Common myeloid progenitor, CD34-positive (primary cell): Measurements from ENCODE around the gene EDC3.

ENCODE experiments used
- CTCF ChIA-PET: fragments of 350-600 bp; sonication (Branson Sonifier 250); formaldehyde crosslinking; loops from one replicate; lab custom pipeline; 2021; ENCODE audit warnings: antibody characterized with exemption; lab: Charles Lee
- POLR2A ChIA-PET: fragments of 350-600 bp; sonication (Branson Sonifier 250); formaldehyde crosslinking; loops from one replicate; lab custom pipeline; 2021; ENCODE audit warnings: antibody characterized with exemption; lab: Charles Lee
- DNase-seq, 3 donors: peaks; one replicate each; pipeline versions ENCODE4 v3.0.0 to v3.0.0-alpha.2; 2013
- H3K27ac ChIP-seq, 2 experiments: 1 replicate in 1 of 2; 2 replicates in 1 of 2; pipeline ENCODE4 v1.7.0; 2013; ENCODE audit warnings: inconsistent platforms in 2 of 2, low read length in 2 of 2, mild to moderate bottlenecking in 2 of 2, low read depth in 1 of 2, moderate library complexity in 1 of 2; ENCODE audit not compliant: severe bottlenecking in 2 of 2, insufficient read depth in 1 of 2, poor library complexity in 1 of 2
- H3K27me3 ChIP-seq, 5 experiments: replicated peaks in 2 of 5; 1 replicate in 3 of 5; 2 replicates in 2 of 5; pipeline versions ENCODE4 v1.6.1 to v1.7.0; 2013; ENCODE audit warnings: low read length in 4 of 5, mild to moderate bottlenecking in 2 of 5, moderate library complexity in 2 of 5, inconsistent platforms in 1 of 5; ENCODE audit not compliant: insufficient read depth in 5 of 5, control insufficient read depth in 4 of 5
- H3K36me3 ChIP-seq, 4 experiments: 1 replicate in 2 of 4; 2 replicates in 2 of 4; pipeline versions ENCODE4 v1.6.1 to v1.7.0; 2013; ENCODE audit warnings: low read length in 3 of 4, control low read depth in 1 of 4, mild to moderate bottlenecking in 1 of 4; ENCODE audit not compliant: control insufficient read depth in 4 of 4, insufficient read depth in 4 of 4
- H3K4me1 ChIP-seq, 4 experiments: 1 replicate in 3 of 4; 2 replicates in 1 of 4; pipeline versions ENCODE4 v1.6.1 to v1.7.1; 2013; ENCODE audit warnings: low read length in 3 of 4, mild to moderate bottlenecking in 3 of 4, control low read depth in 1 of 4, inconsistent platforms in 1 of 4, moderate library complexity in 1 of 4; ENCODE audit not compliant: control insufficient read depth in 4 of 4, insufficient read depth in 4 of 4; ENCODE audit errors: control extremely low read depth in 1 of 4
- H3K4me3 ChIP-seq, 7 experiments: 1 replicate in 4 of 7; 2 replicates in 3 of 7; pipeline versions ENCODE4 v1.5.1 to v1.7.0; 2013; ENCODE audit warnings: mild to moderate bottlenecking in 7 of 7, low read length in 6 of 7, moderate library complexity in 6 of 7, inconsistent platforms in 2 of 7, low read depth in 2 of 7, control low read depth in 1 of 7; ENCODE audit not compliant: insufficient read depth in 4 of 7, control insufficient read depth in 1 of 7; ENCODE audit errors: extremely low read depth in 1 of 7
- H3K9me3 ChIP-seq, 5 experiments: 1 replicate in 4 of 5; 2 replicates in 1 of 5; pipeline versions ENCODE4 v1.6.1 to v1.7.1; 2013; ENCODE audit warnings: low read length in 4 of 5, mild to moderate bottlenecking in 2 of 5, inconsistent platforms in 1 of 5, low read depth in 1 of 5, moderate library complexity in 1 of 5; ENCODE audit not compliant: control insufficient read depth in 4 of 5, insufficient read depth in 2 of 5; ENCODE audit errors: control extremely low read depth in 1 of 5
- WGBS: methylation state at CpG from one replicate; pipeline ENCODE4 v1.1.5; 2013; ENCODE audit not compliant: insufficient coverage; 5-methylcytosine and 5-hydroxymethylcytosine counted together

EDC3 gene

GRCh38 chr15:74584204-74584603, 111.6 kb downstream of the EDC3 start:
- DNase-seq = no peak
- Histone ChIP-seq H3K36me3 (peaks cover 2 to 30% (median 19%) of the 10 kb centered on the region in 4 experiments), H3K27me3 (no peaks in the 10 kb centered on the region), H3K27ac (no peak overlapping the region), H3K4me1 (peaks cover 0 to 24% (median 8%) of the 10 kb centered on the region in 4 experiments), H3K4me3 (no peak overlapping the region), H3K9me3 (no peaks in the 10 kb centered on the region)
- WGBS = 82% methylated on average over 1 of the region's 2 CpGs
- POLR2A ChIA-PET = no interaction called here
- CTCF ChIA-PET = interaction anchor here (1.1 kb wide), 1 partner anchor 38 kb away, joined by 3 read pairs; no protein-coding TSS in a partner anchor
